Neural progenitor cell (in vitro differentiated cells): Measurements from ENCODE around the gene TSPAN16.

Experiments used
- CTCF ChIP-seq: fragments of 200-600 bp; sonication (generic); IDR thresholded peaks from 2 replicates; pipeline ENCODE4 v1.5.1; 2017; ENCODE audit warnings: antibody characterized with exemption, mild to moderate bottlenecking
- EZH2 ChIP-seq: fragments of 200-600 bp; sonication (generic); IDR thresholded peaks from 2 replicates; pipeline ENCODE4 v1.6.1; 2017; ENCODE audit warnings: antibody characterized with exemption, mild to moderate bottlenecking, moderate library complexity
- EZH2phosphoT487 ChIP-seq: fragments of 200-600 bp; sonication (generic); IDR thresholded peaks from 2 replicates; pipeline ENCODE4 v1.6.1; 2017; ENCODE audit warnings: antibody characterized with exemption

GRCh38 chr19:11261971-11262839 is 33.8 kb upstream of the TSPAN16 start, which contains the start of gene DOCK6:
- TF ChIP-seq CTCF: peak; percentile 59
- TF ChIP-seq EZH2: no peak
- TF ChIP-seq EZH2phosphoT487: no peak
